Ovary (tissue), 9 donors: ENCODE results near the gene CIITA. TPM values are rescaled to one million over a fixed set of nuclear protein-coding genes. Genes with fewer than 3 reads are reported as not detected.

ENCODE experiments used
- DNase-seq, 5 donors: peaks; one replicate each; pipeline ENCODE4 v3.0.0-alpha.2; 2019 to 2020
- H3K27ac ChIP-seq, 2 donors: fragments of 200-600 bp; one replicate each; pipeline versions ENCODE4 v1.5.1 to v1.8.0; 2019 to 2022
- H3K27me3 ChIP-seq: fragments of 200-600 bp; one replicate; pipeline ENCODE4 v1.8.0; 2022
- H3K36me3 ChIP-seq: fragments of 200-600 bp; sonication (generic); one replicate; pipeline ENCODE4 v1.5.1; 2019
- H3K4me1 ChIP-seq: one replicate; pipeline ENCODE4 v1.8.1; 2013; ENCODE audit warnings: mild to moderate bottlenecking, moderate library complexity; ENCODE audit not compliant: insufficient read depth
- H3K4me3 ChIP-seq: fragments of 200-600 bp; sonication (generic); one replicate; pipeline ENCODE4 v1.5.1; 2017
- H3K9me3 ChIP-seq, 2 donors: fragments of 200-600 bp in 1 of 2; sonication (generic) in 1 of 2; one replicate each; pipeline versions ENCODE4 v1.5.1 to v1.8.1; 2013 to 2019; ENCODE audit warnings: mild to moderate bottlenecking in 1 of 2, moderate library complexity in 1 of 2
- CTCF ChIP-seq, 3 donors: fragments of 450-650 bp in 2 of 3; fragments of 200-600 bp in 1 of 3; IDR thresholded peaks; one replicate each; pipeline versions ENCODE4 v1.5.1 to v1.8.0; 2016 to 2022; ENCODE audit warnings: antibody characterized with exemption in 3 of 3, mild to moderate bottlenecking in 1 of 3
- EP300 ChIP-seq: sonication (generic); formaldehyde crosslinking; IDR thresholded peaks from one replicate; pipeline ENCODE4 v1.6.1; 2017; ENCODE audit warnings: antibody characterized with exemption
- POLR2A ChIP-seq: fragments of 450-650 bp; IDR thresholded peaks from one replicate; pipeline ENCODE4 v1.6.1; 2017; ENCODE audit warnings: antibody characterized with exemption, mild to moderate bottlenecking, moderate library complexity
- WGBS, 3 donors: extraction: QIAGEN DNeasy Blood & Tissue Kit in 1 of 3; methylation state at CpG; one replicate each; pipeline versions ENCODE4 v1.1.5 to v1.1.7; 2013 to 2017; 5-methylcytosine and 5-hydroxymethylcytosine counted together
- intact Hi-C, 4 donors: fragments of 100-400 bp; cut with DNase I; formaldehyde crosslinking; loops; one replicate each; pipeline versions ENCODE4 v1.11.0 to v1.15.1; 2022 to 2023
- polyA plus RNA-seq, 2 donors: library from polyadenylated mRNA; stranded (reverse); fragments of 200-250 nt in 1 of 2; fragments of 350-450 nt in 1 of 2; fragmentation: Illumina TruSeq in 1 of 2; extraction: RNeasy Lipid Tissue Mini Kit (QIAGEN cat#74804) in 1 of 2; gene quantifications; one replicate each; pipeline ENCODE4 v1.2.3, GENCODE V29; 2013 to 2014
- total RNA-seq, 7 donors: library from RNA; depleted of rRNA in 2 of 7; stranded (reverse); fragments of >200 nt in 2 of 7; fragmentation: NEBNext Ultra II Directional in 3 of 7; extraction: Animal tissue kit (Norgen Biotek cat#: 25700) in 3 of 7; gene quantifications; one replicate each; pipeline versions ENCODE4 v1.1.0 to v1.2.4, GENCODE V29; 2016 to 2023
- donor health status: DM: no; HTN: no; CAD: no; lungs with moderate emphysema.
- donor health status: DM: no; HTN: no; CAD: no.
- donor health status: Bipolar disorder and iron deficiency.
- donor health status: DM: yes; HTN: yes; CAD: no.
- donor health status: DM: no; HTN: no; CAD: no.
- donor health status: DM: yes; HTN: yes; CAD: no.

Gene CIITA
- total and polyA plus RNA-seq, 9 donors, result 2.9 to 19.9 (median 7.2) TPM

GRCh38 chr16:10897134-10897533 is 20.1 kb downstream of the CIITA start:
- TF ChIP-seq EP300, result no peak
- TF ChIP-seq POLR2A, result no peak
- no peak for TF ChIP-seq CTCF (IDR thresholded peaks at IDR 0.05)
- 58 to 63% (median 62%) methylated on average over 5 of the region's 5 CpGs for WGBS, 3 donors

GRCh38 chr16:10902999-10903398 is 26.0 kb downstream of the CIITA start:
- Histone ChIP-seq H3K27me3 (no peaks in the 10 kb centered on the region), H3K4me3 (no peak overlapping the region), H3K27ac (no peak overlapping the region), H3K4me1 (no peaks in the 10 kb centered on the region), H3K9me3 (no peaks in the 10 kb centered on the region), H3K36me3 (no peaks in the 10 kb centered on the region)
- intact Hi-C loops, result no loop called here
- WGBS, 3 donors, result 93 to 100% (median 93%) methylated on average over 1 of the region's 1 CpG
- TF ChIP-seq CTCF (IDR thresholded peaks at IDR 0.05), result no peak
- TF ChIP-seq POLR2A, result no peak
- TF ChIP-seq EP300, result no peak
- DNase-seq, result no peak

More at GRCh38 chr16:10897134-10897533, 20.1 kb downstream of the CIITA start:
- Histone ChIP-seq H3K9me3 (no peaks in the 10 kb centered on the region), H3K36me3 (no peaks in the 10 kb centered on the region), H3K27me3 (no peaks in the 10 kb centered on the region), H3K27ac (no peak overlapping the region), H3K4me1 (no peaks in the 10 kb centered on the region), H3K4me3 (no peak overlapping the region)
- intact Hi-C loops, result no loop called here
- no peak for DNase-seq

- no peak overlapping the region for H3K27ac ChIP-seq
- 90 to 92% (median 90%) methylated on average over 19 of the region's 19 CpGs for WGBS, 3 donors
- TF ChIP-seq POLR2A (no peak), EP300 (no peak), CTCF (IDR thresholded peaks at IDR 0.05) (no peak)
- intact Hi-C loops, result no loop called here
- H3K4me3 ChIP-seq, result no peak overlapping the region
- no peak for DNase-seq
- no peaks in the 10 kb centered on the region for H3K4me1 ChIP-seq
- no peaks in the 10 kb centered on the region for H3K27me3 ChIP-seq
- H3K9me3 ChIP-seq, result no peaks in the 10 kb centered on the region
- H3K36me3 ChIP-seq, result no peaks in the 10 kb centered on the region
Observed at GRCh38 chr16:10906482-10906881, 29.5 kb downstream of the CIITA start.

- intact Hi-C loops, result no loop called here
- DNase-seq, result no peak
Observed at GRCh38 chr16:10906914-10907756, 30.1 kb downstream of the CIITA start.

More at GRCh38 chr16:10906914-10907756, 30.1 kb downstream of the CIITA start:
- Histone ChIP-seq H3K27me3 (no peaks in the 10 kb centered on the region), H3K9me3 (no peaks in the 10 kb centered on the region), H3K36me3 (no peaks in the 10 kb centered on the region), H3K4me3 (no peak overlapping the region), H3K4me1 (no peaks in the 10 kb centered on the region), H3K27ac (no peak overlapping the region)
- WGBS, 3 donors, result 77 to 78% (median 77%) methylated on average over 46 of the region's 46 CpGs
- TF ChIP-seq EP300 (no peak), CTCF (IDR thresholded peaks at IDR 0.05) (no peak), POLR2A (no peak)
